Fibroblast of skin of scalp (primary cell): ENCODE results near the gene SLIRP.
"Not testable (repeated sequence)": the region's sequence is repeated elsewhere in the genome, so short reads cannot be mapped to it uniquely, and the experiment has no call there.

ENCODE experiments used
- DNase-seq: peaks from one replicate; pipeline ENCODE4 v3.0.0-alpha.2; 2013

The SLIRP gene

GRCh38 chr14:77746064-77746702 lies 38.3 kb downstream of the SLIRP start:
- DNase-seq, result no peak

- DNase-seq, result not testable (repeated sequence)
Observed at GRCh38 chr14:77747425-77747824, 39.5 kb downstream of the SLIRP start.

- no peak for DNase-seq
Observed at GRCh38 chr14:77752266-77752665, 44.4 kb downstream of the SLIRP start.

- no peak for DNase-seq
Observed at GRCh38 chr14:77752799-77753516, 45.1 kb downstream of the SLIRP start.

- peak; percentile 93 for DNase-seq
Observed at GRCh38 chr14:77760381-77761204, 52.7 kb downstream of the SLIRP start, which contains the start of gene SNW1. TSS of gene SNW1 (minus strand) at chr14:77761156. CDS start at chr14:77761127, 29 bp downstream.

- DNase-seq, result peak; percentile 52
Observed at GRCh38 chr14:77761205-77761931, 53.5 kb downstream of the SLIRP start.

GRCh38 chr14:77763316-77763715 lies 55.4 kb downstream of the SLIRP start:
- no peak for DNase-seq

GRCh38 chr14:77763978-77764377 lies 56.1 kb downstream of the SLIRP start:
- no peak for DNase-seq
